Liver (tissue), 3 donors: ENCODE data around the gene PRRG4.

Experiments
- FOXA1 ChIP-seq: IDR thresholded peaks from 2 replicates; pipeline ENCODE4 v1.6.1; 2016; ENCODE audit warnings: antibody characterized with exemption
- GABPA ChIP-seq, 2 donors: IDR thresholded peaks in 1 of 2; conservative IDR thresholded peaks in 1 of 2; 2 replicates each; pipeline ENCODE4 v1.6.1; 2016; ENCODE audit warnings: antibody characterized with exemption in 2 of 2, mild to moderate bottlenecking in 1 of 2, moderate library complexity in 1 of 2
- NR2F2 ChIP-seq: IDR thresholded peaks from 2 replicates; pipeline ENCODE4 v1.6.1; 2016; ENCODE audit warnings: antibody characterized with exemption
- RAD21 ChIP-seq, 2 donors: IDR thresholded peaks; 2 replicates each; pipeline ENCODE4 v1.6.1; 2016; ENCODE audit warnings: antibody characterized with exemption in 2 of 2, mild to moderate bottlenecking in 2 of 2
- YY1 ChIP-seq: IDR thresholded peaks from 2 replicates; pipeline ENCODE4 v1.6.1; 2016; ENCODE audit warnings: antibody characterized with exemption, mild to moderate bottlenecking
- ZBTB33 ChIP-seq: IDR thresholded peaks from 2 replicates; pipeline ENCODE4 v1.6.1; 2016; ENCODE audit warnings: antibody characterized with exemption
- TF ChIP-seq, protein P1 (sequence below): fragments of 150-350 bp; IDR thresholded peaks from 2 replicates; pipeline ENCODE4 v1.5.1; 2017; ENCODE audit warnings: improper control_type of control experiment, low read depth, low read length; ENCODE audit not compliant: missing input control
- TF ChIP-seq, protein P2 (sequence below): IDR thresholded peaks from 2 replicates; pipeline ENCODE4 v1.6.1; 2016; ENCODE audit warnings: antibody characterized with exemption
- donor health status: healthy.
- donor health status: healthy.

DNA sequence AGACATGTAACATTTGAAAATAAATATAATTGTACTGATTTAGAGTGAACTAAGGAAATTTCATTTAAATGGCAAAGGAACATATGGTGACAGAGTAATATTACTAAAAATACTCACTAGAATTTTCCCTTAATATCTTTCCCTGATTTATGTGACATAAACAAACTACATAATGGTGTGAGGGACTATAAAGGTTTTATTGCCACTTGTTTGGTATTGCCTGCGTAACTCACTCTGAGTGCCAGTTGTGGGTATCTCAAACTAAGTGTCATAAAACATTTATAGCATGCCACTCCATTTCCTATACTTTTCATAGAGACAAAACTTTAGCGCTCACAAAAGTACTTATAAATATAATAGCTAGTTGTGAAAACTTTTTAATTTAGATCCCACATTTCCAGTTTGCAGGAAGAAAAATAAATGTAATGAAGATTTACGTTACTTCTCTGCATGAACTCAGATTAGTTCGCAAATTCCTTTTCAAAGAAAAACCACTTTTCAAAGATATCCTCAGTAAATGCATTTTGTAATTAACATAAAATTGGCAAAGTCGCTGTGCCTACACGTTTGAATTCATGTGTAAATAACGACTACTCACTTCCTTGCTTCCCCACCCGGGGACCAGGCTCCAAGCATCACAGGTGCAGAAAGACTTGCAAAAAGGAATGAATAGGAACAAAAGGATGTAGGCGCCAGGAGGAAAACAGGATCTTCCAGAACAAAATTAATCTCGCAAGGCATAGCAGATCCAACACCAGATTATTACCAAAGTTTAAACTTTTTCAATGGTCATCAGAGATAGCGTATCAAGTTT lies 61.3 kb downstream of the PRRG4 start:
- TF ChIP-seq, protein P1, sequence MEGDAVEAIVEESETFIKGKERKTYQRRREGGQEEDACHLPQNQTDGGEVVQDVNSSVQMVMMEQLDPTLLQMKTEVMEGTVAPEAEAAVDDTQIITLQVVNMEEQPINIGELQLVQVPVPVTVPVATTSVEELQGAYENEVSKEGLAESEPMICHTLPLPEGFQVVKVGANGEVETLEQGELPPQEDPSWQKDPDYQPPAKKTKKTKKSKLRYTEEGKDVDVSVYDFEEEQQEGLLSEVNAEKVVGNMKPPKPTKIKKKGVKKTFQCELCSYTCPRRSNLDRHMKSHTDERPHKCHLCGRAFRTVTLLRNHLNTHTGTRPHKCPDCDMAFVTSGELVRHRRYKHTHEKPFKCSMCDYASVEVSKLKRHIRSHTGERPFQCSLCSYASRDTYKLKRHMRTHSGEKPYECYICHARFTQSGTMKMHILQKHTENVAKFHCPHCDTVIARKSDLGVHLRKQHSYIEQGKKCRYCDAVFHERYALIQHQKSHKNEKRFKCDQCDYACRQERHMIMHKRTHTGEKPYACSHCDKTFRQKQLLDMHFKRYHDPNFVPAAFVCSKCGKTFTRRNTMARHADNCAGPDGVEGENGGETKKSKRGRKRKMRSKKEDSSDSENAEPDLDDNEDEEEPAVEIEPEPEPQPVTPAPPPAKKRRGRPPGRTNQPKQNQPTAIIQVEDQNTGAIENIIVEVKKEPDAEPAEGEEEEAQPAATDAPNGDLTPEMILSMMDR: no peak
- TF ChIP-seq RAD21 (IDR thresholded peaks at IDR 0.05) (no peak), NR2F2 (no peak), GABPA (IDR thresholded peaks at IDR 0.05 in 1 of 2, conservative IDR thresholded peaks at IDR 0.05 in 1 of 2) (no peak), FOXA1 (no peak), ZBTB33 (no peak), YY1 (no peak)
- TF ChIP-seq, protein P2, sequence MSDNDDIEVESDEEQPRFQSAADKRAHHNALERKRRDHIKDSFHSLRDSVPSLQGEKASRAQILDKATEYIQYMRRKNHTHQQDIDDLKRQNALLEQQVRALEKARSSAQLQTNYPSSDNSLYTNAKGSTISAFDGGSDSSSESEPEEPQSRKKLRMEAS: no peak
